Fibroblast of skin of right quadriceps (primary cell): ENCODE results near the gene DCAF7.

Source experiments
- DNase-seq: peaks from one replicate; pipeline ENCODE4 v3.0.0-alpha.2; 2013

The DCAF7 gene

GRCh38 chr17:63546308-63547082, 3.8 kb upstream of the DCAF7 start:
- no peak for DNase-seq

DNA sequence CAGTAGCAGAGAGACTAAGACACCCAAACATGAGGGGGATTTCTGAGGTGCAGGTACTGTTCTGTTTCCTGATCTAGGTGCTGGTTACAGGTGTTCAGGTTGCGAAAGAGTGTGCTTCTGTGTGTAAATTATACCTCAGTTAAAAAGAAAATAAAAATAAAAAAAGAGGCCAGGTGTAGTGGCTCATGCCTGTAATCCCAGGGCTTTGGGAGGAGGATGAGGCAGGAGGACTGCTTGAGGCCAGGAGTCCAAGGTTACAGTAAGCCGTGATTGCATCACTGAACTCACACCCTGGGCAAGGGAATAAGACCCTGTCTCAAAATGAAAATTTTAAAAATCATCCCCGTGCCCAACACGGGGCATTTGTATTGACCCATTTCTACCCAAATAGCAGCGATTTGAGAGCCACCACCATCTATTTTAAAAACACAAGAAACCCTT, 3.2 kb upstream of the DCAF7 start:
- no peak for DNase-seq

- no peak for DNase-seq
These were observed 860 bp upstream of the DCAF7 start for GRCh38 chr17:63549289-63549945.

DNA sequence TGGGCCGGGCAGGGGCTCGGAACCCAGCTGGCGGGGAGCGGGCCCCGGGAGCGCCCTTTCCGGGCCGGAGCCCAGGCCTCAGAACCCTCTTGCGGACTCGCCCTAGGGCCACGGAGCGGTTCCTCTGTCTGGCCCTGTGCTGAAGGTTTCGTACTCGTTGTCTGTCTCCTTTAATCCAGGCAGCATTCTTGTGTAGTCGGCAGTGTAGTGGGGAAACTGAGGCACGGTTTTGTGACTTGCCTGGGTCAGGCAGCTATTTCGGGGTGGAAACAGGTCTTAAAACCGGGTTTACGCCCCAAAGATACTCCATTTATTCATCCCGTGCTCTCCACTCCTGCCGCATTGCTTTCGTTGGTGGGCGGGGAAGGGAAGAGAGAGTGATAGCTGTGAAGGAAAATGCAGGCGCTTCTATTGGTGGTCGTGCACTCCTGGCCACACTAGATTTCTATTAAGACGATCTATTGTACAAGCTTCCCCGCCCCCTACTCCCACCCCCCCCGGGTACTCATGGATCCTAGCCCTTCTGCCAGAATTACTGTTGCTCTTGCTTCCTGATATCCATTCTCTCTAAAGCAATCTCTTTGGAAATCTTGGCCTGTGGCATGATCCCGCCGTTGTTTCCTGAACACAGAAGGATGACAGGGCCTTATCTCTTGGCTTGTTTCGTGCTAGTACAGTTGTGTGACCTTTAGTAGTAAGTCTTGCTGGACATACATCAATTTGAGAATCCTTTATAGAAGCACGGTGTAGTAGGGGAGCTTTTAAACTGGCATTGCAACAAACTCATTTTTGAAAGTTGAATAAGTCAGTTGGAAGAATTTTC, 751 bp downstream of the DCAF7 start:
- peak; percentile 48 for DNase-seq

- no peak for DNase-seq
These were observed 1.9 kb downstream of the DCAF7 start for GRCh38 chr17:63552211-63552610.

DNA sequence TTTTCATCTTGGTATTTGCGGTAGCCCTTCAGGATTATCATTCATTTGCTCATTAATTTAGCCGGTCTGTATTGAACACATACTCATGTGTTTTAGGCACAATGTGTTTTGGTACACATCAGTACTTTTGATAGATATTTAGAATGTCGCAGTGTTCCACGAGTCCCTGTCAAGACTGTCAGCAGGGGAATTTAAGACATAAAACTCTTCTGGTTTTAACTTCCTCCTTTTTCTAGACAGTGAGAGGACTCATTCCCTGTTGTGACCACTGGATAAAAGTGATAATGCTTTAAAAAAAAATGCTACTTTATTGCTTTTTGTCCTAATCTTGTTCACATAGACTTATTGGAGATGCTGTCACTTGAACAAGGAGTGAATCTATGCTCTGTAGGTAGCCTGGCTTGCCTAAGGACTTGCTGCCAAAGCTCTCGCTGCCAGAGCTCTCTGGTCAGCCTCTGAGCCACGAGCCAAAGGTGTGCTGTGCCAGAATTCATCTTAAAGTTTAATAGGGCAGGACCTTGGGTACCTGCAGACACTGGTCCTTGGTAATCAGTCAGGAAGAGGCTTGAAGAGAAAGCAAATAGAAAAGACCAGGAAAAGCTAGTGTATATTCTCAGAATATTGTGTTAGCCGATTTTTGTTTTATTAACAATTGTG, 5.4 kb downstream of the DCAF7 start:
- no peak for DNase-seq

- no peak for DNase-seq
These were observed 7.1 kb downstream of the DCAF7 start for GRCh38 chr17:63557416-63557815.

GRCh38 chr17:63558441-63558840, 8.2 kb downstream of the DCAF7 start:
- no peak for DNase-seq

GRCh38 chr17:63561819-63562218, 11.5 kb downstream of the DCAF7 start:
- DNase-seq, result no peak

DNA sequence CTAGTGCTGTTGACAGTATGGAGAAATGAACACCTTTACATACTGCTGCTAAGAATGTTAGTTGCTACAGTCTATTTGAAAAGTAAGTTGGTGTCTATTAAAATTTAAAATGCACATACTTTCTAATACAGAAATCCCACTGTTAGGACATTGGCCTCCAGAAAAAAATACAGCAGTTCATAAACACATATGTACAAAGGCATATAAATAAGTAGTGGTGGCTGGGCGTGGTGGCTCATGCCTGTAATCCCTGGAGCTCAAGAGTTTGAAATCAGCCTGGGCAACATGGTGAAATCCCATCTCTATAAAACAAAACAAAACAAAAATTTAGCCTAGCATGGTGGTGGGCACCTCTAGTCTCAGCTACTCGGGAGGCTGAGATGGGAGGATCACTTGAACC, 13.1 kb downstream of the DCAF7 start:
- no peak for DNase-seq

- DNase-seq, result no peak
These were observed 14.3 kb downstream of the DCAF7 start for GRCh38 chr17:63564562-63564961.

DNA sequence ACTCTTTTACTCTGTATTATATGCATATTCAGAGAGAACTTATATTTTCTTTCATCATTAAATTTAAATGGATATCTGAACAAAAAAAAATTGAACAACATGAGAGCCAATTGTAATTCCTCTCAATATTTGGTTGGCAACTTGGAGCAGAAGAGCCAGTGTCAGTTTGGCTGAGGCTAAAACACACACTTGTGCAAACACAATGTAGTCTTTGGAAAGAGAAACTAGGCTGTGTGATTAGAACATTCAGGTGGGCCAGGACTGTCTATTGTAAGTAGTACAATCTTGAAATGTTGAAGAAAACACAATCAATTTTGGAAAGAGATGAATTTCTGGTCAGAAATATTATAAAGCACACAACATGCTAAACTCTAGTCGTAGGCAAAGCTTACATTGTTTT, 17.0 kb downstream of the DCAF7 start:
- no peak for DNase-seq

DNA sequence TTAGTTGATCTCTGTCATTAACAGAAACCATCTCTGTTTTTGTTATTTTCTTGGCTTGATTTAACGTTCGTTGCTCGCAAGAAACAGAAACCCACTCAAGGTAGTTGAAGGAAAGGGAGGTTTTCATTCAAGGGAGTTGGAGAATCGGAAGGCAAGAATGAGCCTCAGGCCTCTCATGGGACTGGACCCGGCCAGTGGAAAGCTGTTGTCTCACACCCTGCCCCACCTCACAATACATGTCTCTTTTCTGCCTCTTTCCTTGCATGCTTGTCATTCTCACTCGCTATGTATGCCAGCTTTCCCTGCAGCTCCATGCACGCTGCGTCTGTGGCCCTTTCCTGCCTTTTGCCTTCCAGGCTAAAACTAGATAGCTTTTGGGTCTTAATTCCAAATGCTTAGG, 18.3 kb downstream of the DCAF7 start:
- DNase-seq, result no peak

DNA sequence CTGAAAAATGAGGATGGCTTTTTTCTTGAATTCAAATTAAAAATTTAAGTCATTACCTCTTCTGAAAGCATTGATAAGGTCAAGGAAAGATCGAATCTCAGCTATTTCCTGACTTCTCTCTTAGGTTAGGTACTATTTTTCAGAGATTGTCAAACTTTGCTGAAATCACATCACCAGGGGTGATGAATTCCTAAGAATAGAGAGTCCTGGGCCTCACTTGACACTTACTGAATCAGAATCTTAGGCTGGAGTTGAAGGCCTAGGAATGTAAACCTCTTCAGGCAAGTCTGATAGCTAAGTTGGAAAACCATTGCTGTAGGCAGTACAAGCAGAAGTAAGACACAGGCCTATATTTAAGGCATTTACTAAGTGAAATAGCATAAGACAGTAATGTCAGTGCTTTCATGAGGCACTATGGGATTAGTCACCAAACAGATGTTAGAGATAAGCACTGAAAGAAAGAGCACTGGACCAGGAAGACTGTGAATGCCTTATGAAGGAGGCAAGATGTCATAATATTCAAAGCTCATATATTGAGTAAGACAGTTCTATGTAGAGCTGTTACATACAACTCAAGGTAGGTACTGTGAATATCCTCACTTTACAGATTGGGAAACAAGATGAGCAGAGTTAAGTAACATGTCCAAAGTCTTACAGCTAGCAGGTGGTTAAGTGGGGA, 21.5 kb downstream of the DCAF7 start:
- DNase-seq, result peak; percentile 68

DNA sequence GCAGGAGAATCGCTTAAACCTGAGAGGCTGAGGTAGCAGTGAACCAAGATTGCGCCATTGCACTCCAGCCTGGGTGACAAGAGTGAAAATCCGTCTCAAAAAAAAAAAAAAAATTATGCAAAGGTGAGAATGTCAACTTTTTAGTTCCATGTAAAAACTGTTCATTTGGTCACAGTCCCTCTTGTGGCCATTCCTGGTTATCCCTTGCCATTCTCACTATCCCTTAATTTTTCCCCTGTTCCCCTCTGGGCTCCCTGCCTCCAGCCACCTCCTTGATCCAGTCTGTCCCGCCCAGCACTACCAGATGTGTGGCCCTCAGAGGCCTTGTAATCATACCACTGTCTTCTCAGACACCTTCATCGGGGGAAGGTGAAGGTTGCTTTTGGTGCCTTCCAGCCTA, 23.4 kb downstream of the DCAF7 start:
- DNase-seq, result no peak

GRCh38 chr17:63578027-63578768, 27.9 kb downstream of the DCAF7 start:
- DNase-seq, result no peak

DNA sequence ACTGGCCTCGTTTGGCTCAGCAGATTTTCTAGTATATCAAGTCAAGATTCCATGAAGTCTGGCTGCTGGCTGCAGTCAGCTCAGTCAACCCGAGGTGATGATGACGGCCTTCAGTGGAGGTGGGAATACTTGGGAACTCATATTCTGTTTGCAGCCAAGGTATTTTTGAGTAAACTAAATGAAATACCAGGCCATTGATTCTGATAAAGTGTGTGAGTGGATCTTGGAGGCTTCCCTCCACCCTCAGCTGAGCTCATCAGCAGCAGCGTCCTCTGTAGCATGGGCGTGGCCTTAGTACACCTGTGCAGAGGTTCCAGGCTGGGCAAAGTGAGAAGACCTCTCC, 28.5 kb downstream of the DCAF7 start:
- no peak for DNase-seq

DNA sequence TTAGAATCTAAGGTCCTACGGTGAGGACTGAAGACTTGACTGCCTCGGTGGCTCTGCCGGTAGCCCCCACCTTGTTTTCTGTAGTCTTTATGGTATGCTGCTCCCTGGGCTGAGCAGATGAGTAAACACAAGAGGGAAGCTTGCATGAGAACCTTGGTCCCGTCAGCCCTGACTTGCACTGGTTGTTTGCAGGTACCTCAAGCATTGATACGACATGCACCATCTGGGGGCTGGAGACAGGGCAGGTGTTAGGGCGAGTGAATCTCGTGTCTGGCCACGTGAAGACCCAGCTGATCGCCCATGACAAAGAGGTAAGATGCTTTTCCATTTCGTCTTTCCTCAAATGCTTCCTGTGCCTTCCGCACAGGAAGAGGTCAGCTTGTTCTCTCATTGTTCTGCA, 29.4 kb downstream of the DCAF7 start:
- DNase-seq, result no peak

DNA sequence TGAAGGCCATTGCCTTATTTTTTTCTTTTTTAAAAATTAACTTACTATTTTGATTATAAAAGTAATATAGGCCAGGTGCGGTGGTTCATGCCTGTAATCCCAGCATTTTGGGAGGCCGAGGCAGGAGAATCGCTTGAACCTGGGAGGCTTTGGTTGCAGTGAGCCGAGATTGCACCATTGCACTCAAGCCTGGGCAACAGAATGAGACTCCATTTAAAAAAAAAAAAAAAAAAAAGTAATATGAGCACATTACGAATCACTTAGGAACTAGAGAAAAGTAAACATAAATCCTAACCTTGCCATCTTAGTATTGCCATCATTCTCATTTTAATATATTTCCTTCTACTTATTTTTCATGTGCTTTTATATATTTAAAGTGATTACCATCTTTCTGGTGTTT, 37.5 kb downstream of the DCAF7 start:
- DNase-seq, result no peak

GRCh38 chr17:63588797-63589196, 38.5 kb downstream of the DCAF7 start:
- DNase-seq, result no peak

- no peak for DNase-seq
These were observed 39.4 kb downstream of the DCAF7 start for GRCh38 chr17:63589646-63590045.

DNA sequence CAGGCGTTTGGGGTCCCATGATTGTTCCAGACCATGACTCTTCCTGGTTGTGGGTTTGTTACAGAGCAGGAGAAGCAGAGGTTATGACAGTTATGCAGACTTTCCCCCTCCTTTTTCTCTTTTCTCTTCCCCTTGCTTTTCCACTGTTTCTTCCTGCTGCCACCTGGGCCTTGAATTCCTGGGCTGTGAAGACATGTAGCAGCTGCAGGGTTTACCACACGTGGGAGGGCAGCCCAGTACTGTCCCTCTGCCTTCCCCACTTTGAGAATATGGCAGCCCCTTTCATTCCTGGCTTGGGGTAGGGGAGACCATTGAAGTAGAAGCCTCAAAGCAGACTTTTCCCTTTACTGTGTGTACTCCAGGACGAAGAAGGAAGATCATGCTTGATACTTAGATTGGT, 42.5 kb downstream of the DCAF7 start:
- no peak for DNase-seq
